ENCODE measurements around the gene SLC25A41. TPM values are rescaled to one million over a fixed set of nuclear protein-coding genes. Genes with fewer than 3 reads are reported as not detected.

SLC25A41 gene
- total and polyA plus RNA-seq, 2 of the 8 experiments (the other 6 are each of a cell fraction or from before 2014, with no cell fraction given) = 0.50 TPM; not detected in 1

DNA sequence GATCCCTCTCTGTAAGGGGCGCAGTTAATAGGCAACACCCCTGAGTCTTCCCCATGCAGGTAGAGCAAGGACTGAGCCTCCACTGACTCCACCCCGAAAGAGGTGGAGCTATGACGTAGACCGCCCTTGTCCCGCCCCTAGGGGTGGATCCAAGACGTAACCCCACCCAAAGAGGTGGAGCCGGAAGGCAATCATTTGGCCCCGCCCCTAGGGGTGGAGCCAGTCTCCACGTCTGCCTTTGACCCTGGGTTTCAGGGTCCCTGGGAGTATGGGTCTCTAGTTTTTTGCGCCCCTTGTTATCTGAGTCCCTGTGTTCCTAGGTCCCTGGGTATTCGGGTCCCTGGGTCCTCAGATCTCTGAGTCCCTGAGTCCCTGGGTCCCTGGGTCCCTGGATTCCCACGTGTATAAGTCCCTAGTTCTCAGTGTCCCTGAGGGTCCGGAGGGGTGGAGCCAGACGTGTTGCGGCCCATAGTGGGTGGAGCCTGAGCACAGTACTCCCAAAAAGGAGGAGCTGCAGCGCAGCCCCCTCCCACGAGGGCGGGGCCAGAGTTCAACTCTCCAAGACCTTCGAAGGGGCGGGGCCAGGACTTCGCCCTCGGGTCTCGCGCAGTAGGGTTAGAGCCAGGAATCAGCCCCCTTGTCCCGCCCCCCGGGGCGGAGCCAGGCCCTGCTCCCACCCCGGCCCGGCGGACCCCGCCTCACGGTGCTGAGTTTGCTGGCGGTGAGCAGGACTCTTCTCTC lies 42.8 kb upstream of the SLC25A41 start:
- H3K14ac ChIP-seq (ENCODE audit: insufficient read length) = no peak overlapping the region
- no peaks in the 10 kb centered on the region for H3K9me3 ChIP-seq (ENCODE audit: insufficient read depth in 2 of 2, low read depth in 1 of 2, low read length in 1 of 2)
- no peak overlapping the region for H4K91ac ChIP-seq (replicated peaks; ENCODE audit: insufficient read length, low read length)
- CTCF ChIA-PET (ENCODE audit: partially characterized antibody) = interaction anchor here (0.5 to 2.3 kb wide), 8 partner anchors 13 to 293 kb away, joined by 3 to 6 read pairs (median 4); partner anchors contain the start of gene TUBB4A
- peaks cover 0 to 16% (median 9%) of the 10 kb centered on the region in 4 experiments; a peak in 6 of 7 replicates for H3K27me3 ChIP-seq (replicated peaks in 1 of 4; ENCODE audit: control insufficient read depth in 3 of 4, extremely low read depth in 1 of 4, insufficient read depth in 3 of 4, low read length in 3 of 4)
- no peak overlapping the region for H2BK15ac ChIP-seq (ENCODE audit: low read length)
- H4K20me1 ChIP-seq (replicated peaks in 1 of 2; ENCODE audit: control insufficient read depth in 1 of 2, insufficient read depth in 2 of 2, low read length in 2 of 2) = peaks cover 0 to 3% of the 10 kb centered on the region in 2 experiments
- peak overlapping the region; percentile 85 to 99 for H3K4me2 ChIP-seq (ENCODE audit: insufficient read depth in 1 of 2, low read depth in 2 of 2, low read length in 2 of 2)
- no peak overlapping the region for H3K23ac ChIP-seq (ENCODE audit: insufficient read length)
- WGBS, 2 experiments (ENCODE audit: extremely low coverage in 1 of 2, insufficient coverage in 1 of 2, insufficient read length in 1 of 2, insufficient replicate concordance in 2 of 2, low coverage in 1 of 2, low lambda C conversion rate in 2 of 2, missing lambda C conversion rate in 1 of 2) = 2% methylated on average over 19 of the region's 33 CpGs; no CpG with 5 or more reads in 1 of the 2 experiments
- no peak overlapping the region for H2BK120ac ChIP-seq (replicated peaks; ENCODE audit: low read depth, low read length)
- no peak overlapping the region for H3K4ac ChIP-seq (replicated peaks; ENCODE audit: insufficient read length, low read depth, low read length)
- POLR2A ChIA-PET (ENCODE audit: partially characterized antibody) = interaction anchor here (0.9 to 1.6 kb wide), 12 partner anchors 9 to 261 kb away, joined by 3 to 9 read pairs (median 4); partner anchors contain the start of genes CRB3, KHSRP, TNFSF9 and TUBB4A
- H3K9ac ChIP-seq (replicated peaks in 1 of 4; ENCODE audit: extremely low read depth in 1 of 4, low read depth in 3 of 4, low read length in 3 of 4) = peak overlapping the region in 1 of 4 experiments; percentile 26; a peak in 1 of 7 replicates
- H3K36me3 ChIP-seq (ENCODE audit: control insufficient read depth in 2 of 4, insufficient read depth in 4 of 4, low read length in 3 of 4) = no peaks in the 10 kb centered on the region
- H3K79me1 ChIP-seq (ENCODE audit: low read depth, low read length) = no peaks in the 10 kb centered on the region
- no peak overlapping the region; the same call in 1 of the 2 replicates for H2BK5ac ChIP-seq (ENCODE audit: low read depth, low read length)
- H2AFZ ChIP-seq (ENCODE audit: low read length) = peak overlapping the region; percentile 96
- FAIRE-seq (peak; percentile 99), DNase-seq (ENCODE audit: low read depth in 1 of 2, low spot score in 2 of 2) (peak; percentile 99 to 100)
- no peak overlapping the region for H4K5ac ChIP-seq (ENCODE audit: insufficient read length, low read depth, low read length)
- no peak overlapping the region for H2BK12ac ChIP-seq (ENCODE audit: low read depth, low read length)
- no peaks in the 10 kb centered on the region for H3K79me2 ChIP-seq (ENCODE audit: control insufficient read depth in 1 of 2, insufficient read depth in 2 of 2, low read length in 2 of 2)
- H3K23me2 ChIP-seq (ENCODE audit: low read depth, low read length) = peaks cover 16% of the 10 kb centered on the region
- H3K4me3 ChIP-seq (ENCODE audit: extremely low read depth in 1 of 4, insufficient read depth in 2 of 4, low read depth in 3 of 4, low read length in 4 of 4) = peak overlapping the region; percentile 54 to 71 (median 61); a peak in 7 of 8 replicates
- no peak overlapping the region for H3K56ac ChIP-seq (replicated peaks; ENCODE audit: insufficient read length, low read depth, low read length)
- H3K4me1 ChIP-seq (replicated peaks in 1 of 4; ENCODE audit: control insufficient read depth in 3 of 4, insufficient read depth in 4 of 4, low read length in 3 of 4) = peaks cover 0 to 12% (median 6%) of the 10 kb centered on the region in 4 experiments; a peak in 5 of 7 replicates
- H2AK5ac ChIP-seq (ENCODE audit: low read depth, low read length) = no peak overlapping the region
- no peak overlapping the region for H2BK20ac ChIP-seq (ENCODE audit: low read length)
- 0 out of 2 replicates have a peak overlapping the region, but pooled peaks have one; percentile 56 for H3K18ac ChIP-seq (ENCODE audit: extremely low read depth, low read length)
- no peak overlapping the region for H4K8ac ChIP-seq (ENCODE audit: extremely low read depth, insufficient read depth, low read length)
- H3K27ac ChIP-seq (ENCODE audit: low read depth, low read length) = 0 out of 2 replicates have a peak overlapping the region, but pooled peaks have one; percentile 13
- TF ChIP-seq KDM4A (IDR thresholded peaks at IDR 0.05; ENCODE audit: low read depth, low read length, severe bottlenecking) = no peak
- TF ChIP-seq SP4 (IDR thresholded peaks at IDR 0.05; ENCODE audit: low read length) = peak; percentile 93
- TF ChIP-seq CHD2 (IDR thresholded peaks at IDR 0.05; ENCODE audit: low read length) = peak; percentile 74
- TF ChIP-seq TBP (IDR thresholded peaks at IDR 0.05; ENCODE audit: low read depth, low read length) = peak; percentile 41; the same call in 1 of the 2 replicates
- peak; percentile 79 for TF ChIP-seq SP1 (IDR thresholded peaks at IDR 0.05; ENCODE audit: low read depth, low read length)
- no peak for TF ChIP-seq ZNF274 (IDR thresholded peaks at IDR 0.05; ENCODE audit: borderline replicate concordance, extremely low read depth, low read length)
- TF ChIP-seq SRF (IDR thresholded peaks at IDR 0.05; ENCODE audit: low read depth, low read length) = no peak
- no peak for TF ChIP-seq HDAC2 (IDR thresholded peaks at IDR 0.05; ENCODE audit: borderline replicate concordance in 1 of 2, low read depth in 2 of 2, low read length in 2 of 2)
- TF ChIP-seq TCF12 (IDR thresholded peaks at IDR 0.05; ENCODE audit: low read depth, low read length) = no peak
- no peak for TF ChIP-seq SIRT6 (IDR thresholded peaks at IDR 0.05; ENCODE audit: low read length)

Data from H1 (cell line).